Spleen (tissue), 7 donors: Measurements from ENCODE around the gene ADAM21.

Experiments used
- CTCF ChIP-seq, 11 experiments: fragments of 200-600 bp in 7 of 11; fragments of 450-650 bp in 4 of 11; sonication (generic) in 4 of 11; IDR thresholded peaks in 8 of 11; conservative IDR thresholded peaks in 3 of 11; 1 replicate in 7 of 11; 2 replicates in 4 of 11; pipeline versions ENCODE4 v1.4.0 to v1.8.0; 2016 to 2021; ENCODE audit warnings: antibody characterized with exemption in 11 of 11, inconsistent platforms in 4 of 11, mild to moderate bottlenecking in 1 of 11
- POLR2A ChIP-seq, 3 donors: fragments of 450-650 bp; IDR thresholded peaks; one replicate each; pipeline ENCODE4 v1.5.1; 2017; ENCODE audit warnings: antibody characterized with exemption in 3 of 3, mild to moderate bottlenecking in 1 of 3
- POLR2AphosphoS5 ChIP-seq, 3 donors: sonication (generic); formaldehyde crosslinking; IDR thresholded peaks; one replicate each; pipeline ENCODE4 v1.5.1; 2017; ENCODE audit warnings: antibody characterized with exemption in 3 of 3
- donor health status: DM: no; HTN: no; CAD: no; lungs with moderate emphysema.
- donor health status: DM: no; HTN: no; CAD: no.
- donor health status: DM: no; HTN: no; CAD: no.

GRCh38 chr14:70441641-70442040, 10.3 kb upstream of the ADAM21 start:
- TF ChIP-seq CTCF (IDR thresholded peaks at IDR 0.05 in 8 of 11, conservative IDR thresholded peaks at IDR 0.05 in 3 of 11) (no peak), POLR2A (IDR thresholded peaks at IDR 0.05) (no peak), POLR2AphosphoS5 (IDR thresholded peaks at IDR 0.05) (no peak)
